ENCODE data around the gene POLR1F.

DNA sequence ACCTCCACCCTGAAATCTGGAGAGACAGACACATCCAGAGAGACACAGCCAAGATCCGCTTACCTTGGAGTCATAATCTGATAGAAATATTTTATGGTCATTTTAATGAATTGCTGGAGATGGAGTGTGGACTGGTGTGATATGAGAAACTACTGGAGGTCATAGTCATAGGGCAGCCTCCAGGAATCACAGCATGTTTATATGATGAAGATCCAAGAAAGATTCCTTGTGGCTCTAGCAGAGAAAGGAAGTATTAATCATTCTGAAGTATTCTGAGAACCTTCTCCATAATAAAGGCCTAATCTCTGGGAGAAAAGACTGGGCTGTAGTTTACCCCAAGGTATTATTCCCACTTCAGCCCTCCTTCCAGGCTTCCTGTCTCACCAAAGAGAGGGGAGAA is 38.0 kb downstream of the POLR1F start:
- TF ChIP-seq, protein P1, sequence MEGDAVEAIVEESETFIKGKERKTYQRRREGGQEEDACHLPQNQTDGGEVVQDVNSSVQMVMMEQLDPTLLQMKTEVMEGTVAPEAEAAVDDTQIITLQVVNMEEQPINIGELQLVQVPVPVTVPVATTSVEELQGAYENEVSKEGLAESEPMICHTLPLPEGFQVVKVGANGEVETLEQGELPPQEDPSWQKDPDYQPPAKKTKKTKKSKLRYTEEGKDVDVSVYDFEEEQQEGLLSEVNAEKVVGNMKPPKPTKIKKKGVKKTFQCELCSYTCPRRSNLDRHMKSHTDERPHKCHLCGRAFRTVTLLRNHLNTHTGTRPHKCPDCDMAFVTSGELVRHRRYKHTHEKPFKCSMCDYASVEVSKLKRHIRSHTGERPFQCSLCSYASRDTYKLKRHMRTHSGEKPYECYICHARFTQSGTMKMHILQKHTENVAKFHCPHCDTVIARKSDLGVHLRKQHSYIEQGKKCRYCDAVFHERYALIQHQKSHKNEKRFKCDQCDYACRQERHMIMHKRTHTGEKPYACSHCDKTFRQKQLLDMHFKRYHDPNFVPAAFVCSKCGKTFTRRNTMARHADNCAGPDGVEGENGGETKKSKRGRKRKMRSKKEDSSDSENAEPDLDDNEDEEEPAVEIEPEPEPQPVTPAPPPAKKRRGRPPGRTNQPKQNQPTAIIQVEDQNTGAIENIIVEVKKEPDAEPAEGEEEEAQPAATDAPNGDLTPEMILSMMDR (IDR thresholded peaks at IDR 0.05), result no peak
- TF ChIP-seq POLR2A (IDR thresholded peaks at IDR 0.05), result no peak

All from esophagus squamous epithelium (tissue), 4 donors.